Epithelial cell of prostate (primary cell): Measurements from ENCODE around the gene MYL11.

ENCODE experiments used
- DNase-seq: peaks from one replicate; pipeline ENCODE4 v3.0.0-alpha.2; 2011; ENCODE audit warnings: low read depth, low spot score
- H3K27ac ChIP-seq: fragments of 450-650 bp; 2 replicates; pipeline ENCODE4 v1.5.1; 2017; ENCODE audit warnings: mild to moderate bottlenecking

Gene MYL11

GRCh38 chr16:30369091-30369937 is 5.3 kb upstream of the MYL11 start:
- peak overlapping the region; percentile 57 for H3K27ac ChIP-seq
- no peak for DNase-seq

GRCh38 chr16:30369938-30370455 is 4.6 kb upstream of the MYL11 start:
- peak overlapping the region; percentile 57 for H3K27ac ChIP-seq
- no peak for DNase-seq

GRCh38 chr16:30370456-30371247 is 4.0 kb upstream of the MYL11 start, which contains the start of gene TBC1D10B:
TBC1D10B (minus strand) TSS chr16:30370494; CDS start chr16:30370183, 311 bp downstream.
- peak within 1 kb of the TSS; percentile 57 for H3K27ac ChIP-seq
- peak; percentile 100 for DNase-seq

GRCh38 chr16:30371248-30371816 is 3.3 kb upstream of the MYL11 start:
- DNase-seq = no peak
- H3K27ac ChIP-seq = peak overlapping the region; percentile 24

GRCh38 chr16:30372038-30372712 is 2.4 kb upstream of the MYL11 start:
- DNase-seq = no peak
- H3K27ac ChIP-seq = no peak overlapping the region

GRCh38 chr16:30372725-30373124 is 1.9 kb upstream of the MYL11 start:
- H3K27ac ChIP-seq = no peak overlapping the region
- DNase-seq = no peak

GRCh38 chr16:30375864-30376263 is 1.3 kb downstream of the MYL11 start:
- H3K27ac ChIP-seq = no peak overlapping the region

GRCh38 chr16:30376461-30376902 is 1.9 kb downstream of the MYL11 start:
- H3K27ac ChIP-seq = no peak overlapping the region
- DNase-seq = no peak

More at GRCh38 chr16:30375864-30376263, 1.3 kb downstream of the MYL11 start:
- DNase-seq = no peak

GRCh38 chr16:30377050-30377811 is 2.6 kb downstream of the MYL11 start:
- DNase-seq = no peak
- peak overlapping the region; percentile 97 for H3K27ac ChIP-seq

- peak overlapping the region; percentile 97 for H3K27ac ChIP-seq
- DNase-seq = no peak
Measured at GRCh38 chr16:30377812-30378235, 3.2 kb downstream of the MYL11 start.

- H3K27ac ChIP-seq = peak overlapping the region; percentile 97
- DNase-seq = peak; percentile 72
Measured at GRCh38 chr16:30378236-30379157, 3.9 kb downstream of the MYL11 start.

- no peak for DNase-seq
- no peak overlapping the region for H3K27ac ChIP-seq
Measured at GRCh38 chr16:30379158-30379783, 4.7 kb downstream of the MYL11 start.

- H3K27ac ChIP-seq = no peak overlapping the region
- DNase-seq = no peak
Measured at GRCh38 chr16:30380072-30380802, 5.6 kb downstream of the MYL11 start.

GRCh38 chr16:30380803-30381208 is 6.2 kb downstream of the MYL11 start:
- no peak overlapping the region for H3K27ac ChIP-seq
- no peak for DNase-seq

- DNase-seq = no peak
- H3K27ac ChIP-seq = no peak overlapping the region
Measured at GRCh38 chr16:30381291-30382041, 6.9 kb downstream of the MYL11 start.

GRCh38 chr16:30382111-30382881 is 7.7 kb downstream of the MYL11 start, which contains the start of gene SEPTIN1:
SEPTIN1 (minus strand) TSS chr16:30382561; CDS start chr16:30382542, 19 bp downstream.
- no peak within 1 kb of the TSS for H3K27ac ChIP-seq
- no peak for DNase-seq
